HepG2 (cell line): ENCODE measurements around the gene LSMEM2. TPM values are rescaled to one million over a fixed set of nuclear protein-coding genes. Genes with fewer than 3 reads are reported as not detected.

ENCODE experiments used
- NFYB ChIP-seq: sonication (generic); formaldehyde crosslinking; IDR thresholded peaks from 2 replicates; pipeline ENCODE4 v1.4.0; 2020; ENCODE audit warnings: missing genetic modification reagents
- SKI ChIP-seq: fragments of 450-650 bp; IDR thresholded peaks from one replicate; pipeline ENCODE4 v1.6.1; 2018; ENCODE audit warnings: mild to moderate bottlenecking; ENCODE audit not compliant: partially characterized antibody
- ZBTB1 ChIP-seq: sonication (generic); formaldehyde crosslinking; IDR thresholded peaks from 2 replicates; pipeline ENCODE4 v1.4.0; 2020; ENCODE audit warnings: missing genetic modification reagents, borderline replicate concordance
- ZBTB46 ChIP-seq: sonication (generic); formaldehyde crosslinking; IDR thresholded peaks from 2 replicates; pipeline ENCODE4 v1.4.0; 2020; ENCODE audit warnings: mild to moderate bottlenecking, missing genetic modification reagents, borderline replicate concordance
- ZNF414 ChIP-seq: sonication (generic); formaldehyde crosslinking; IDR thresholded peaks from 2 replicates; pipeline ENCODE4 v1.5.0; 2020; ENCODE audit warnings: missing genetic modification reagents
- polyA plus RNA-seq, 8 experiments: library from polyadenylated mRNA; depleted of rRNA in 3 of 8; stranded (reverse) in 7 of 8; unstranded in 1 of 8; fragments of >200 nt; fragmentation: Illumina TruSeq in 4 of 8; extraction: Trizol in 4 of 8; gene quantifications; 2 replicates each; pipeline versions ENCODE4 v1.2.1 to v1.2.3, GENCODE V29; 2011 to 2016; ENCODE audit warnings: low read depth in 4 of 8, missing spikeins in 1 of 8, mixed read lengths in 1 of 8; ENCODE audit not compliant: insufficient read depth in 1 of 8
- total RNA-seq, 5 experiments: library from RNA; depleted of rRNA; stranded (reverse); fragments of >200 nt; fragmentation: Illumina TruSeq; extraction: Trizol; gene quantifications; 2 replicates each; pipeline ENCODE4 v1.2.3, GENCODE V29; 2016; ENCODE audit warnings: low read depth in 1 of 5
- TF ChIP-seq, protein P1 (sequence below): sonication (generic); formaldehyde crosslinking; IDR thresholded peaks from 2 replicates; pipeline ENCODE4 v1.4.0; 2020; ENCODE audit warnings: mild to moderate bottlenecking, missing genetic modification reagents
- TF ChIP-seq, protein P2 (sequence below): sonication (generic); formaldehyde crosslinking; IDR thresholded peaks from 2 replicates; pipeline ENCODE4 v1.5.0; 2020; ENCODE audit warnings: missing genetic modification reagents, mild to moderate bottlenecking, borderline replicate concordance
- TF ChIP-seq, protein P3 (sequence below): sonication (generic); formaldehyde crosslinking; IDR thresholded peaks from 2 replicates; pipeline ENCODE4 v1.4.0; 2020; ENCODE audit warnings: missing genetic modification reagents, mild to moderate bottlenecking, borderline replicate concordance
- TF ChIP-seq, protein P4 (sequence below): sonication (generic); formaldehyde crosslinking; IDR thresholded peaks from 2 replicates; pipeline ENCODE4 v1.4.0; 2020; ENCODE audit warnings: missing genetic modification reagents, mild to moderate bottlenecking, borderline replicate concordance

The LSMEM2 gene
- total and polyA plus RNA-seq, 2 of the 13 experiments (the other 11 are each of a cell fraction or from before 2014, with no cell fraction given) = 0.07 to 0.41 TPM

GRCh38 chr3:50303013-50303815, 24.3 kb downstream of the LSMEM2 start, which contains the start of gene HYAL1 (continued):
- peak; percentile 41; the same call in 1 of the 2 replicates for TF ChIP-seq NFYB (CRISPR knock-in tag)
- no peak for TF ChIP-seq ZBTB1 (CRISPR knock-in tag)
- no peak for TF ChIP-seq ZBTB46
- TF ChIP-seq SKI = peak; percentile 13
- TF ChIP-seq, protein P1, sequence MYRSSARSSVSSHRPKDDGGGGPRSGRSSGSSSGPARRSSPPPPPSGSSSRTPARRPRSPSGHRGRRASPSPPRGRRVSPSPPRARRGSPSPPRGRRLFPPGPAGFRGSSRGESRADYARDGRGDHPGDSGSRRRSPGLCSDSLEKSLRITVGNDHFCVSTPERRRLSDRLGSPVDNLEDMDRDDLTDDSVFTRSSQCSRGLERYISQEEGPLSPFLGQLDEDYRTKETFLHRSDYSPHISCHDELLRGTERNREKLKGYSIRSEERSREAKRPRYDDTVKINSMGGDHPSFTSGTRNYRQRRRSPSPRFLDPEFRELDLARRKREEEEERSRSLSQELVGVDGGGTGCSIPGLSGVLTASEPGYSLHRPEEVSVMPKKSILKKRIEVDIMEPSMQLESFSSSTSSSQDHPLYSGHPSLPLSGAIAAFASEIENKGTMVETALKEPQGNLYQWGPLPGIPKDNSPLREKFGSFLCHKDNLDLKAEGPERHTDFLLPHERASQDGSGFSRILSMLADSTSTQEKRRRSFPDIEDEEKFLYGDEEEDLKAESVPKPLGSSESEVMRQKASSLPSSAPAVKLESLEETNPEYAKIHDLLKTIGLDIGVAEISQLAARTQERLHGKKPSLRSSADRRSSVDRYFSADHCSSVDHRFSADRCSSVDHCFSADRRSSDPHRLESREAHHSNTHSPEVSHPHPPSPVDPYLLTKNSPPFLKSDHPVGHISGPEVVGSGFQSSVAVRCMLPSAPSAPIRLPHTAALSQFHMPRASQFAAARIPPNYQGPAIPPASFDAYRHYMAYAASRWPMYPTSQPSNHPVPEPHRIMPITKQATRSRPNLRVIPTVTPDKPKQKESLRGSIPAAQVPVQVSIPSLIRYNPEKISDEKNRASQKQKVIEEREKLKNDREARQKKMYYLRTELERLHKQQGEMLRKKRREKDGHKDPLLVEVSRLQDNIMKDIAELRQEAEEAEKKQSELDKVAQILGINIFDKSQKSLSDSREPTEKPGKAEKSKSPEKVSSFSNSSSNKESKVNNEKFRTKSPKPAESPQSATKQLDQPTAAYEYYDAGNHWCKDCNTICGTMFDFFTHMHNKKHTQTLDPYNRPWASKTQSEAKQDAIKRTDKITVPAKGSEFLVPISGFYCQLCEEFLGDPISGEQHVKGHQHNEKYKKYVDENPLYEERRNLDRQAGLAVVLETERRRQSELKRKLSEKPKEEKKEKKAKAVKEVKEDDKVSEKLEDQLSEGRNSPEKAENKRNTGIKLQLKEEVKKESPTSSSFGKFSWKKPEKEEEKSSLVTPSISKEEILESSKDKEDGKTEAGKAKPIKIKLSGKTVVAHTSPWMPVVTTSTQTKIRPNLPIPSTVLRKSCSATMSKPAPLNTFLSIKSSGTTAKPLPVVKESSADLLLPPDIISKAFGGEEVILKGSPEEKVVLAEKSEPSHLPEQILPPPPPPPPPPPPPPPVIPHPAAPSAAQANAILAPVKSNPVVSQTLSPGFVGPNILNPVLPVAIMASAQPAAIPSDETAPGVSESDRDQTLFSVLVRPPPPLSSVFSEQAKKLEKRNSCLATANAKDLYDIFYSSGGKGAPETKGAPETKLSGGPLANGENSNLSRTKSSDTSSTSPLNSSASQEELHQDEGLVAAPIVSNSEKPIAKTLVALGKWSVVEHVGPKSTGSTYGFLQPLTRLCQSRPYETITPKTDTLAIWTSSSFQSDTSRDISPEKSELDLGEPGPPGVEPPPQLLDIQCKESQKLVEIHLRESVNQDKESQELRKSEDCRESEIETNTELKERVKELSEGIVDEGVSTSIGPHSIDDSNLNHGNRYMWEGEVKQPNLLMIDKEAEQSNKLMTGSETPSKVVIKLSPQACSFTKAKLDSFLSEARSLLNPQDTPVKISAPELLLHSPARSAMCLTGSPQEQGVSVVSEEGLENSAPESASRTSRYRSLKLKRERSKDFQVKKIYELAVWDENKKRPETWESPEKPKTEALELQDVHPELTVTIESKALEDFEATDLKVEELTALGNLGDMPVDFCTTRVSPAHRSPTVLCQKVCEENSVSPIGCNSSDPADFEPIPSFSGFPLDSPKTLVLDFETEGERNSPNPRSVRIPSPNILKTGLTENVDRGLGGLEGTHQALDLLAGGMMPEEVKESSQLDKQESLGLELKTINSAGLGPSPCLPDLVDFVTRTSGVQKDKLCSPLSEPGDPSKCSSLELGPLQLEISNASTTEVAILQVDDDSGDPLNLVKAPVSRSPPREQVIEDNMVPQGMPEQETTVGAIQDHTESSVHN (CRISPR knock-in tag) = 0 out of 2 replicates have a peak, but pooled peaks have one; percentile 22
- TF ChIP-seq, protein P2, sequence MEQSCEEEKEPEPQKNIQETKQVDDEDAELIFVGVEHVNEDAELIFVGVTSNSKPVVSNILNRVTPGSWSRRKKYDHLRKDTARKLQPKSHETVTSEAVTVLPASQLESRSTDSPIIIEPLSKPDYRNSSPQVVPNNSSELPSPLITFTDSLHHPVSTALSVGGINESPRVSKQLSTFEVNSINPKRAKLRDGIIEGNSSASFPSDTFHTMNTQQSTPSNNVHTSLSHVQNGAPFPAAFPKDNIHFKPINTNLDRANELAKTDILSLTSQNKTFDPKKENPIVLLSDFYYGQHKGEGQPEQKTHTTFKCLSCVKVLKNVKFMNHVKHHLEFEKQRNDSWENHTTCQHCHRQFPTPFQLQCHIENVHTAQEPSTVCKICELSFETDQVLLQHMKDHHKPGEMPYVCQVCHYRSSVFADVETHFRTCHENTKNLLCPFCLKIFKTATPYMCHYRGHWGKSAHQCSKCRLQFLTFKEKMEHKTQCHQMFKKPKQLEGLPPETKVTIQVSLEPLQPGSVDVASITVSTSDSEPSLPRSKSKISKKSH (CRISPR knock-in tag) = no peak
- TF ChIP-seq ZNF414 (CRISPR knock-in tag) = peak; percentile 68; the same call in 1 of the 2 replicates
- TF ChIP-seq, protein P3, sequence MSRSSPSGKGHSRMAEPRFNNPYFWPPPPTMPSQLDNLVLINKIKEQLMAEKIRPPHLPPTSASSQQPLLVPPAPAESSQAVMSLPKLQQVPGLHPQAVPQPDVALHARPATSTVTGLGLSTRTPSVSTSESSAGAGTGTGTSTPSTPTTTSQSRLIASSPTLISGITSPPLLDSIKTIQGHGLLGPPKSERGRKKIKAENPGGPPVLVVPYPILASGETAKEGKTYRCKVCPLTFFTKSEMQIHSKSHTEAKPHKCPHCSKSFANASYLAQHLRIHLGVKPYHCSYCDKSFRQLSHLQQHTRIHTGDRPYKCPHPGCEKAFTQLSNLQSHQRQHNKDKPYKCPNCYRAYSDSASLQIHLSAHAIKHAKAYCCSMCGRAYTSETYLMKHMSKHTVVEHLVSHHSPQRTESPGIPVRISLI = 0 out of 2 replicates have a peak, but pooled peaks have one; percentile 47
- TF ChIP-seq, protein P4, sequence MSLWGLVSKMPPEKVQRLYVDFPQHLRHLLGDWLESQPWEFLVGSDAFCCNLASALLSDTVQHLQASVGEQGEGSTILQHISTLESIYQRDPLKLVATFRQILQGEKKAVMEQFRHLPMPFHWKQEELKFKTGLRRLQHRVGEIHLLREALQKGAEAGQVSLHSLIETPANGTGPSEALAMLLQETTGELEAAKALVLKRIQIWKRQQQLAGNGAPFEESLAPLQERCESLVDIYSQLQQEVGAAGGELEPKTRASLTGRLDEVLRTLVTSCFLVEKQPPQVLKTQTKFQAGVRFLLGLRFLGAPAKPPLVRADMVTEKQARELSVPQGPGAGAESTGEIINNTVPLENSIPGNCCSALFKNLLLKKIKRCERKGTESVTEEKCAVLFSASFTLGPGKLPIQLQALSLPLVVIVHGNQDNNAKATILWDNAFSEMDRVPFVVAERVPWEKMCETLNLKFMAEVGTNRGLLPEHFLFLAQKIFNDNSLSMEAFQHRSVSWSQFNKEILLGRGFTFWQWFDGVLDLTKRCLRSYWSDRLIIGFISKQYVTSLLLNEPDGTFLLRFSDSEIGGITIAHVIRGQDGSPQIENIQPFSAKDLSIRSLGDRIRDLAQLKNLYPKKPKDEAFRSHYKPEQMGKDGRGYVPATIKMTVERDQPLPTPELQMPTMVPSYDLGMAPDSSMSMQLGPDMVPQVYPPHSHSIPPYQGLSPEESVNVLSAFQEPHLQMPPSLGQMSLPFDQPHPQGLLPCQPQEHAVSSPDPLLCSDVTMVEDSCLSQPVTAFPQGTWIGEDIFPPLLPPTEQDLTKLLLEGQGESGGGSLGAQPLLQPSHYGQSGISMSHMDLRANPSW (CRISPR knock-in tag) = peak; percentile 82; the same call in 1 of the 2 replicates
